HCT116 (cell line): ENCODE measurements around the gene MAPK7. TPM values are rescaled to one million over a fixed set of nuclear protein-coding genes. Genes with fewer than 3 reads are reported as not detected.

Experiments used
- ATAC-seq: fragments of 200-7000 bp; cut with Tn5 transposase; 2 replicates; pipeline ENCODE4 v1.9.1; 2020; ENCODE audit warnings: mild to moderate bottlenecking, moderate library complexity
- BruUV-seq: library from RNA; stranded (reverse); fragments of 400-500 nt; replicated peaks from 2 replicates; lab custom pipeline; 2021; lab: Mats Ljungman, UMichigan
- CTCF ChIA-PET: fragments of 300-600 bp; sonication (Branson Sonifier 250); formaldehyde crosslinking; loops from one replicate; lab custom pipeline; 2021; ENCODE audit warnings: antibody characterized with exemption; lab: Charles Lee
- POLR2A ChIA-PET: fragments of 300-600, 350-600 bp; sonication (Branson Sonifier 250); formaldehyde crosslinking; loops from one replicate; lab custom pipeline; 2021; ENCODE audit warnings: antibody characterized with exemption; lab: Charles Lee
- RAD21 ChIA-PET, 2 experiments: fragments of 300-600 bp; sonication (Branson Sonifier 250); formaldehyde crosslinking; loops; one replicate each; lab custom pipeline; 2023; ENCODE audit warnings: low total read pairs in 2 of 2; ENCODE audit not compliant: uncharacterized antibody in 2 of 2, unreplicated experiment in 2 of 2, low non-redundant PET in 1 of 2; lab: Charles Lee
- DNase-seq: peaks from one replicate; pipeline ENCODE4 v3.0.0-alpha.2; 2010; ENCODE audit warnings: low read depth, low spot score
- H2AFZ ChIP-seq: fragments of 200-600 bp; shearing (Covaris generic), sonication (generic); 2 replicates; pipeline ENCODE4 v1.6.1; 2017; ENCODE audit warnings: low read depth, mixed run types, mixed read lengths, antibody characterized with exemption, low read length; ENCODE audit not compliant: poor library complexity, severe bottlenecking
- H3K27ac ChIP-seq: 2 replicates; pipeline ENCODE4 v1.5.1; 2012; ENCODE audit warnings: low read depth, low read length
- H3K27me3 ChIP-seq: fragments of 200-600 bp; sonication (generic); 2 replicates; pipeline ENCODE4 v1.6.1; 2016; ENCODE audit warnings: mixed run types, low read length, mixed read lengths; ENCODE audit not compliant: insufficient read depth
- H3K36me3 ChIP-seq, 2 experiments: fragments of 200-500 bp in 1 of 2; fragments of 200-600 bp in 1 of 2; sonication (Bioruptor generic) in 1 of 2; sonication (generic) in 1 of 2; 2 replicates each; pipeline versions ENCODE4 v1.5.1 to v1.6.1; 2014 to 2016; ENCODE audit warnings: low read length in 2 of 2, inconsistent platforms in 1 of 2, mixed read lengths in 1 of 2, mixed run types in 1 of 2; ENCODE audit not compliant: insufficient read depth in 2 of 2, control insufficient read depth in 1 of 2
- H3K4me1 ChIP-seq, 2 experiments: fragments of 200-600 bp in 1 of 2; sonication (generic) in 1 of 2; 2 replicates each; pipeline versions ENCODE4 v1.5.1 to v1.6.1; 2012 to 2017; ENCODE audit warnings: low read length in 2 of 2, inconsistent platforms in 1 of 2, mild to moderate bottlenecking in 1 of 2, mixed read lengths in 1 of 2, mixed run types in 1 of 2, moderate library complexity in 1 of 2; ENCODE audit not compliant: insufficient read depth in 2 of 2, control insufficient read depth in 1 of 2
- H3K4me2 ChIP-seq: fragments of 200-600 bp; sonication (generic); 2 replicates; pipeline ENCODE4 v1.6.1; 2017; ENCODE audit warnings: mixed run types, low read length, mixed read lengths
- H3K4me3 ChIP-seq, 2 experiments: fragments of 200-600 bp in 1 of 2; sonication (generic) in 1 of 2; replicated peaks in 1 of 2; 2 replicates each; pipeline ENCODE4 v1.5.1; 2011 to 2016; ENCODE audit warnings: low read length in 2 of 2, control low read depth in 1 of 2, low read depth in 1 of 2, mild to moderate bottlenecking in 1 of 2, mixed read lengths in 1 of 2, mixed run types in 1 of 2
- H3K79me2 ChIP-seq: fragments of 200-600 bp; sonication (generic); 2 replicates; pipeline ENCODE4 v1.6.1; 2017; ENCODE audit warnings: mild to moderate bottlenecking, mixed run types, low read length, moderate library complexity, mixed read lengths; ENCODE audit not compliant: insufficient read depth
- H3K9ac ChIP-seq: fragments of 200-600 bp; sonication (generic); 2 replicates; pipeline ENCODE4 v1.6.1; 2016; ENCODE audit warnings: low read length, mixed read lengths
- H3K9me2 ChIP-seq: fragments of 200-600 bp; sonication (generic), shearing (Covaris generic); 2 replicates; pipeline ENCODE4 v1.6.1; 2017; ENCODE audit warnings: mixed run types, mild to moderate bottlenecking, moderate library complexity; ENCODE audit not compliant: insufficient read depth
- H3K9me3 ChIP-seq, 2 experiments: fragments of 200-500 bp in 1 of 2; fragments of 200-600 bp in 1 of 2; sonication (Bioruptor generic) in 1 of 2; sonication (generic) in 1 of 2; 2 replicates each; pipeline ENCODE4 v1.6.1; 2014 to 2017; ENCODE audit warnings: low read length in 2 of 2, mixed read lengths in 2 of 2, inconsistent platforms in 1 of 2, low read depth in 1 of 2, mild to moderate bottlenecking in 1 of 2, mixed run types in 1 of 2, moderate library complexity in 1 of 2; ENCODE audit not compliant: control insufficient read depth in 1 of 2, insufficient read depth in 1 of 2
- H4K20me1 ChIP-seq: fragments of 200-600 bp; sonication (generic), shearing (Covaris generic); 2 replicates; pipeline ENCODE4 v1.6.1; 2017; ENCODE audit warnings: mixed run types, mild to moderate bottlenecking, moderate library complexity; ENCODE audit not compliant: insufficient read depth
- ATF3 ChIP-seq: IDR thresholded peaks from 2 replicates; pipeline ENCODE4 v1.6.1; 2012
- ELF1 ChIP-seq: IDR thresholded peaks from 2 replicates; pipeline ENCODE4 v1.6.1; 2012; ENCODE audit warnings: low read depth, borderline replicate concordance
- FOSL1 ChIP-seq: IDR thresholded peaks from 2 replicates; pipeline ENCODE4 v1.6.1; 2012; ENCODE audit warnings: low read depth
- JUND ChIP-seq: IDR thresholded peaks from 2 replicates; pipeline ENCODE4 v1.6.1; 2012
- MAX ChIP-seq: IDR thresholded peaks from 2 replicates; pipeline ENCODE4 v1.6.1; 2012
- POLR2AphosphoS5 ChIP-seq: IDR thresholded peaks from 2 replicates; pipeline ENCODE4 v1.6.1; 2011; ENCODE audit warnings: mild to moderate bottlenecking, low read depth, low read length, moderate library complexity
- RAD21 ChIP-seq: IDR thresholded peaks from 2 replicates; pipeline ENCODE4 v1.6.1; 2012; ENCODE audit warnings: low read depth, mild to moderate bottlenecking
- SIN3A ChIP-seq: IDR thresholded peaks from 2 replicates; pipeline ENCODE4 v1.6.1; 2012; ENCODE audit warnings: low read depth
- YY1 ChIP-seq: IDR thresholded peaks from 2 replicates; pipeline ENCODE4 v1.6.1; 2011; ENCODE audit warnings: low read length, low read depth, moderate library complexity, mild to moderate bottlenecking; ENCODE audit not compliant: insufficient replicate concordance; ENCODE audit errors: extremely low read depth
- intact Hi-C: fragments of 100-400 bp; cut with micrococcal nuclease; formaldehyde crosslinking; loops from 2 replicates; pipeline ENCODE4 v1.10.0; 2022
- total RNA-seq: library from RNA; stranded (reverse); gene quantifications from one replicate; pipeline ENCODE4 v1.2.1, GENCODE V29; 2021; ENCODE audit not compliant: unreplicated experiment

The MAPK7 gene
- total RNA-seq, 1 experiment from 2014 or later: 15.3 TPM

- TF ChIP-seq YY1 (no peak), SIN3A (no peak), RAD21 (no peak), MAX (no peak), POLR2AphosphoS5 (no peak)
Observed at GRCh38 chr17:19357351-19357750, 20.9 kb upstream of the MAPK7 start (continued).

- Histone ChIP-seq H3K36me3 (peaks cover 7 to 10% of the 10 kb centered on the region in 2 experiments; a peak in 2 of 4 replicates), H2AFZ (no peak overlapping the region), H3K4me2 (no peak overlapping the region), H3K27ac (no peak overlapping the region), H3K9ac (no peak overlapping the region), H3K4me3 (no peak overlapping the region), H3K9me3 (no peaks in the 10 kb centered on the region), H3K9me2 (no peaks in the 10 kb centered on the region), H3K79me2 (0 out of 2 replicates have a peak, but pooled peaks cover 12% of the 10 kb centered on the region), H4K20me1 (no peaks in the 10 kb centered on the region)
- intact Hi-C loops: no loop called here
- no peak for DNase-seq
- POLR2A ChIA-PET: no interaction called here
- ATAC-seq: no peak
- TF ChIP-seq MAX (no peak), POLR2AphosphoS5 (no peak), JUND (no peak), RAD21 (no peak)
- TF ChIP-seq, all 23 proteins: peak for 0
- BruUV-seq: no TSS peak
- Histone ChIP-seq H3K4me1 (peaks cover 9 to 26% of the 10 kb centered on the region in 2 experiments; a peak in 3 of 4 replicates), H3K27me3 (no peaks in the 10 kb centered on the region)
- RAD21 ChIA-PET: no interaction called here
- CTCF ChIA-PET: no interaction called here
Observed at GRCh38 chr17:19357761-19358160, 20.5 kb upstream of the MAPK7 start.

- Histone ChIP-seq H3K79me2 (0 out of 2 replicates have a peak, but pooled peaks cover 12% of the 10 kb centered on the region), H3K9me3 (no peaks in the 10 kb centered on the region), H3K27me3 (no peaks in the 10 kb centered on the region), H3K4me3 (no peak overlapping the region), H2AFZ (no peak overlapping the region), H3K9me2 (no peaks in the 10 kb centered on the region), H4K20me1 (no peaks in the 10 kb centered on the region), H3K27ac (no peak overlapping the region), H3K36me3 (peaks cover 7 to 10% of the 10 kb centered on the region in 2 experiments; a peak in 2 of 4 replicates), H3K4me2 (no peak overlapping the region), H3K4me1 (peaks cover 10 to 25% of the 10 kb centered on the region in 2 experiments), H3K9ac (no peak overlapping the region)
- POLR2A ChIA-PET: no interaction called here
- DNase-seq (no peak), ATAC-seq (no peak)
- no peak for TF ChIP-seq ATF3
- TF ChIP-seq FOSL1: no peak
- no peak for TF ChIP-seq ELF1
- intact Hi-C loops: no loop called here
- RAD21 ChIA-PET: no interaction called here
- BruUV-seq: no TSS peak
- CTCF ChIA-PET: no interaction called here
Observed at GRCh38 chr17:19359151-19359550, 19.1 kb upstream of the MAPK7 start.
